ENCODE data around the gene ADIPOR2.
"Not testable (repeated sequence)": the region's sequence is repeated elsewhere in the genome, so short reads cannot be mapped to it uniquely, and the experiment has no call there.

The ADIPOR2 gene

DNA sequence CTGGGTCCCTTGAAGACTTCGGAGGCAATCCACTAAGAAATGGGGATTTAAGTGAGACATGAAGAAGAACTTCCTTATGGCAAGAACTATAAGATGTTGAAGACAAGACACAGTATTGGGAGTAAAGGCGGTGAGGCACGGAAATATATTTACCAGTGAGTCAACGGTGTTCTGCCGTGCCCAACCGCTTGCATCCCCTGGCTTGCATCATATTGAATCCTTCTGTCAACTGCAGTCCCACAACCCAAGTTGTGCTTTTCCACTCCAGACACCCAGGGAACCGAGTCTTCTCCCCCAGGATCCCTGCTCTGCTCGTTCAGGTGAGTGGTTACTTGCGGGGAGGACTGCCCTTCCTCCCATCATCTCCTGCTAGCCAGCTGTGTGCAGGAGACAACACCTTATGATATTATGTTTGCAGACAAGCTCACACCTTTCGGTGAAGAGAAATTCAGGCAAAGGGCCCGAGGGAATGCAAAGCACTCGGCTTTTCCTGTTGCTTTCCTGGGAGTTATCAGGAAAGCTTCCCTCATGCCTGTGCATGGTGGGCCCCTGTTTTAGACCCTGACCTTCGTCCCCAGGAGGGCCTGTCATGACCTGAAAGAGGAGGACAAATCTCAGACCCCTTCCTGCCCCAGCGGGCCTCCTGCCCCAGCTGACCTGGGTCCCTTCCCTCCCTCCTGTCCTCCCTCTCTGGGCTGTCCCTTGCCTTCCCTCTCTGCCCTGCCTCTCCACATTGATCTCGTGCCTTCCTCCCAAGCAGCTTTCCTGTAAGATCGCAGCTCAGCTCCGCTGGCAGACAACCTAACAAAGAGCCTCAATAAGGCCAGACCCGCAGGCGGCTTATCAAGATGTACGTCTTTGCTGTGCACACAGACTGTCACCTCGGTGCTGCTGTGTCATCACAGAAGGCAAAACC is 125.2 kb downstream of the ADIPOR2 start:
- no peak for DNase-seq

DNA sequence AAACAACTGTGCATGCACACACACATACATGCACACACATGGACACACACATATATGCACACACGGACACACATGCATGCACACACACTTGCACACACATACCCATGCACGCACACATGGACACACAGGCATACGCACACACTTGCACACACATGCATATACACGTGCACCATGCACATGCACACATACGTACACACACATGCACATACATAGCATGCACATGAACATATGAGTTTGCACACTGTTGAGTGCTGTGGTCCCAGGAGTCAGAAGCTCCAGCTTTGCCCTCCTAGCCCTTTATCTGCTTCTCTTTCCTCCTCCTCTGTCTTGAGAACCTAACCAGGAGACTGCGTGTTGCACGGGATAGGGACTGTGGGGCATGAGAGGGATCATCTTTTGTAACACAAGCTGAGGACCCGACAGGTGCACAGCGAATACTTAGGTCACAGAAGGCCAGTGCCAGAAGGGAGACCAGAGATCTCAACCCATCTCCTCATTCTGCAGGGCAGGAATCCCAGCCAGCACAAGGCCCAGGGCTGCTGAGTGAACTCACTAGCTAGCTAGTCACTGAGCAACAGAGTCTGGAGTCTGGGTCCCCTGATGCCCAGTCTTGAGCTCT is 126.0 kb downstream of the ADIPOR2 start:
- DNase-seq, result no peak

DNA sequence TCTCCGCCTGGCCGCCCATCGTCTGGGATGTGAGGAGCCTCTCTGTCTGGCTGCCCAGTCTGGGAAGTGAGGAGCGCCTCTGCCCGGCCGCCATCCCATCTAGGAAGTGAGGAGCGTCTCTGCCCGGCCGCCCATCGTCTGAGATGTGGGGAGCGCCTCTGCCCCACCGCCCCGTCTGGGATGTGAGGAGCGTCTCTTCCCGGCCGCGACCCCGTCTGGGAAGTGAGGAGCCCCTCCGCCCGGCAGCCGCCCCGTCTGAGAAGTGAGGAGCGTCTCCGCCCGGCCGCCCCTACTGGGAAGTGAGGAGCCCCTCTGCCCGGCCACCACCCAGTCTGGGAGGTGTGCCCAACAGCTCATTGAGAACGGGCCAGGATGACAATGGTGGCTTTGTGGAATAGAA is 127.1 kb downstream of the ADIPOR2 start:
- not testable (repeated sequence) for DNase-seq

DNA sequence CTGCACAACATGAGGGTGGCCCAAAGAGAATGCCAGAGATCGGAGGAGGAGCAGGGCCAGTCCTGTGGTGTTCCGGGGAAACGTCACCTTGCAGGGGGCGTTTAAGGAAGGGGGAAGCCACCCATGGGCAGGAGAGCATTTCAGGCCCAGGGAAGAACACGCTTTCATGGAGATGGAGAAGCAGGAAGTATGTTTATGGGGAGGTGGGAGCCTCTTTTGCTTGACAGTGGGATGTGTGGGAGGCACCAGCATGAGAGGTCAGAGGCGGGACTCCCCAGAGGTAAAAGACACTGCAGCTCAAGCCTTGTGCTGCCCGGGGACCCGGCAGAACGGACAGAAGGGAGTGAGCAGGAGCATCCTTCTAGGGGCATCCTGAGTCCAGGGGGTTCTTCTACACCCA is 128.2 kb downstream of the ADIPOR2 start:
- no peak for DNase-seq

DNA sequence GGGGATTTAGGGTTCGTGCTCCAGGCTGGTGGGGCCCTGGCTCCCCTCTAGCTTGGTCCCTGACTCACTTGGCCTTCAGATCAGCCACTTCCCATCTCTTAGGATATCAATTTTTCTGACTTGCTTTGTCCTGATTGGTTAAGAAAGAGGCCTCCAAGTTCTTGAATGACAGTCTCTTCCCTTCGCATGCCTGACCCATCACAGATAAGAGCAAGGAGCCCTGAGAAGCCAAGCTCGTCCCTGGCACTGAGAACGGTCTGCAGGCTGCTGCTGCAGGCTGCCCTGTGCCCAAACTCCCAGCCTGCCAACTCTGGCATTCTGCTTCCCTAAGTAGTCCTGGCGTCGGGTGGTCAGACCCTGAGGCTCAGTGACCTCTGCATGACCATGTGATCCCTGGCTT is 128.7 kb downstream of the ADIPOR2 start:
- no peak for DNase-seq

GRCh38 chr12:1820191-1820895 is 129.5 kb downstream of the ADIPOR2 start, which contains the start of gene LRTM2:
Gene LRTM2, plus strand, starts transcription at chr12:1820565. Its CDS starts 7,584 bp downstream, at chr12:1828149.
- no peak for DNase-seq

DNA sequence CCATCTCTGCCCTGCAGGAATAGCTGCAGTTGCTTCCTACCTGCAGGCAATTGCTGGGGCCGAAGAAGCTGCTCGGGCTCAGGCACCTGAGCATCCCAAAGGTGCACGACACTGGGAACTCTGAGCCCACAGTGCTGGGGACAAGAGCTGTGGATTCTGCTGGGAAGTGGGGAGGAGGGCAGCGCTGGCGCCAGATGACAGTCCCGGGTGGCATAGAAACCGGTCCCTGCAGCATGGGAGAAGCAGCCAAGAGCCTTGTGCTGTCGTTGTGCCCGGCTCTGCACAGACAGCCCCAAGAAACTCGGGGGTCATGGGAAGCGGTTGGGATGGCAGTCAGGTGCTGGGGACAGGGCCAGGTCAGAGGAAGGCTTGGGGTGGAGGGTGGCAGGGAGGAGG is 130.0 kb downstream of the ADIPOR2 start:
- no peak for DNase-seq

DNA sequence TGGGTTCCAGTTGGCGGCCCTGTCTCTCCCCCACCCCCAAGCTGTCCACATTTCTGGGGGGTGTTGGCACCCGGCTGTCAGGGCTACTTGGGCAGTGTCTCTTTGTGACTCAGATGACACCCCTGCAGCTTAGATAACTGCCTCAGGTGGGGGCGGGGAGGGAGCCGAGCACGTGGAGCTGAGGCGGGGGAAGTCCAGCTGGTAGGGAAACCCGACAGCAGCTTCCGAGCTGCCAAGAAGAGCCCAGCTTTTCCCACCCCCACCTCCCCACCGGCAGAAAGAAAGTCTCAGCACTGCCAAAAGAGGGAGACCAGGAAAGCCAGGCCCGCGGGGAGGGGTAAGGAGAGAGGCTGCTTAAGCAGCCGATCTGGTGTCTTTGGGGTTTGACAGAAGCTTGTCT is 130.9 kb downstream of the ADIPOR2 start:
- DNase-seq, result no peak

GRCh38 chr12:1822699-1823098 is 131.8 kb downstream of the ADIPOR2 start:
- DNase-seq, result no peak

DNA sequence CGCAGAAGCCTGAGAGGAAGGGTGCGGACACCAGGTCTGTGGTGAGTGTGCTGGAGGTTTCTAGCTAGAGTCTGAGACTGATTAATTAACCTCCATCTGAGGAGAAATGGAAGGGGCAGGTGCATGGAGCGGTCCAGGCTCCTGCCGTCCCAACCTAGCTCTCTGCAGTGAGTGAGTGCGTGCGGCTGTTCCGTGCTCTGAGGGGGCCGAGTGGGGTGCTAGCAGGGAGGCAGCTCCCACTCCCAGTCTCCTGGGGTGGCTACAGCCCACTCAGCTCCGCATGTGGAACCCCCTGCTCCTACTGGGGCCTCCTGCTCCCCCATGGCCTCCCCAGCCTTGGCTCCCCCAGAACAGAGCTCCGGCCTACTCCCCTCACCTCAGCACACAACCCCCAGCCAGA is 132.4 kb downstream of the ADIPOR2 start:
- DNase-seq, result no peak

DNA sequence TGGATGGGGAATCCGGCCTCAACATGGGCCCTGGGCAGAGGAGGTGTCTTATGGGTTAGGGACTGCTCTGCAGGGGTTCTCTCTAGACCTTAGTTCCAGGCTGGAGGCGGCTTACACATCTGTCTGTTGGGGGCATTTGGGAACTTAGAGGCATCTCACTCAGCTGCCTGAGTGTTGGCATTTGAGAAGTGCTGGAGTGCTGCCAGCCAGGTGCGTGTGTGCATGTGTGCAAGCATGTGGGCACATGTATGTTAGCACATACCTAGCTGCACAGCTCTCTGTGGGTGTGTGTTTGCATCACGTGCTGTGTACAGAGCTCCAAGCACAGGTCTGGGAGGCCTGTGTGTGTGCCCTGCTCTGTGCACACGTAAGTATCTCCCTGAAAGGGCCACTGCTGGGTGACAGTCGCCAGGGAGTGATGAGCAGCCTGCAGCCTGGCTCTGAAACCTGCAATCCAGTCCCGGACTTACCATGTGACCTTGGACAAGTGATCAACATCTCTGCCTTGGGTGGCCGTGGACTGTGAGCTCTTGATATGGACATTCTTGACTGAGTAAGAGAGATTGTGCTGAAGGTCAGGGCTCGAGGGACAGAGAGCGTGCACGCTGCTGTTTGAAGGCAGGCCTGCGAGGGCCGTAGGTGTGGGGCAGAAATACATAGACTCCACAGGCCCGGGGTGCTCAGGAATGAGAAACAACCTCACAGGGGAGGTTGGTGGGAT is 134.7 kb downstream of the ADIPOR2 start:
- DNase-seq, result no peak

- DNase-seq, result no peak
These were observed 135.5 kb downstream of the ADIPOR2 start for GRCh38 chr12:1826401-1826800.

DNA sequence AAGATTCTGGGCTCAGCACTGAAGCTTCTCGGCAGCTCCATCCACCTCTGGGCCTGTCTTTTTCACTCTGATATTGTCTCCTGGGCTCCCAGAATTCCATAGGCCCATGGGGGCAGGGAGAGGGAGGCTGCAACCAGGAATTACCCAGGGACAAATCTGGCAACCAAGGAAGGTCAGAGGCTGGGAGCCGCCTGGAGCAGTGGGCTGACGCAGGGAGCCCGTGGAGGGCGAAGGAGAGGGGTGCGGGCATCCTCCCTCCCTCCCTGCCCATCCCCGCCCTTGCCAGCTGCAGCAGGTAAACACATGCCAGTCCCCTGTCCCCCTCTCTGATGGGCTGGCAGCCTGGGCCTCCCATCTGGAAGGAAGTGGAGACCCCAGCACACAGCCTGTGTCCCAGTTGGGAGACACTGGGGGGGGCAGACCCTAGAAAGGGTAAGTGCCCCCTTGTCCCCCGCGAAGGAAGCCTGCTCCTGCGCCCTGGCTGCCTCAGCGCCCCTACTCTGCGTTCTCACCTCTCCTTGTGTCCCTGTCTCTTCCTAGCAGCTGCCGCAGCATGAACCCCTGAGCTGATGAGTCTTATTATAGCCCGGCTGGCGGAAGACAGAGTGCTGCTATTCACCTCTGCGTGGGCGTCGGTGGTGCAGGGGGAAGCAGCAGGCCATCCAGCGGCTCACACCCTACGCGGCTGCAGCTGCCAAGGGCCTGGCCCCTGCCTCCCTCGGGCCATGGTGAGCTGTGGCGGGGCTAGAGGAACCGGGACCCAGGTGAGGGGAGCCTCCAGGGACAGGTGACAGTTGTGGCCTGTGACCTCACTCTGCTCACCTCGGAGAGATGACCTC is 136.2 kb downstream of the ADIPOR2 start:
- DNase-seq, result no peak

- DNase-seq, result no peak
These were observed 137.2 kb downstream of the ADIPOR2 start for GRCh38 chr12:1827826-1828805.

DNA sequence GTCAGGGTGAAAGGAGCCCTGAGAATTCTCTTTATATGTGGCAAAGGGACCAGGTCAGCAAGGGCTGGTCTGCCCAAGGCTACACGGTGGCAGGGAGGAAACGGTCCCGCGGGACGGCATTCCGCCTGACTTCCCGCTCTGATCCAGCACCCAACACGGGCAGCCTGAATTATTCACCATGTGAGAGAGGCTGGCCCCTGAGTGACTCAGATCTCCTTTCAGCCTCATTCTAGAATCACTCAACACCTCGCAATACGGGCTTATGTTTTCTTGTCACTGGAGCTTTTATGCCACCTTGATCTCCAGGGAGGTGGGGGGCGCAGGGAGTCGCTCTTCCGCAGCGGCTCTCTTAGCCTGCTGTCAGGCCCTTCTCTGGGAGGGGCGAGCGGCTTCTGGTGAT is 138.0 kb downstream of the ADIPOR2 start:
- DNase-seq, result no peak

DNA sequence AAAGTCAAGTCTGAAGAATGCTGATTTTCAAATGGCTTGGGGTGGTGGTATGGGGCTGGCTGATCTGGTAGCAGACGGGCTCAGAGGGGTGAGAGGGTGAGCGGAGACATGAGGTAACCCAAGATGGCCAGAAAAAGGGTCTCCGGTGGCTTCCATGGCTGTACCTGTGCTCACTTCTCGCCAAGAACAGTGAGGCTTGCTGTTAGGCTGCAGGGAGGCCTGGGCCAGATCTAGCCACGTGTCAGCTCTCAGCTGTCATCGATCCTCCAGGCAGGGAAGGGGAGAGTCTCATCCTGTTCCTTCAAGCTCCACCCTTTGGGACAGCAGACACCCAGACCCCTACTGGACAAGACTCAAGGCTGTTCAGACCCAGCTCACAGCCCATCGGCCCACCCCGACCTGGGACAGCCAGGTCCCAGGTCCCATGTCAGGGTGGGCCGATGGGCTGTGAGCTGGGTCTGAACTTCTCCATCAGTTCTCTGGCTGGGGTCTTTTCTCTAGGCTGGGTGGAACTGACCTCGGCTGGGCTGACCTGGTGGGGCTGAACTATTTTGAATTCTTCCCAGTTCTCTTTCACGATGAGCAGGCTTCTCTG is 138.5 kb downstream of the ADIPOR2 start:
- DNase-seq, result no peak

DNA sequence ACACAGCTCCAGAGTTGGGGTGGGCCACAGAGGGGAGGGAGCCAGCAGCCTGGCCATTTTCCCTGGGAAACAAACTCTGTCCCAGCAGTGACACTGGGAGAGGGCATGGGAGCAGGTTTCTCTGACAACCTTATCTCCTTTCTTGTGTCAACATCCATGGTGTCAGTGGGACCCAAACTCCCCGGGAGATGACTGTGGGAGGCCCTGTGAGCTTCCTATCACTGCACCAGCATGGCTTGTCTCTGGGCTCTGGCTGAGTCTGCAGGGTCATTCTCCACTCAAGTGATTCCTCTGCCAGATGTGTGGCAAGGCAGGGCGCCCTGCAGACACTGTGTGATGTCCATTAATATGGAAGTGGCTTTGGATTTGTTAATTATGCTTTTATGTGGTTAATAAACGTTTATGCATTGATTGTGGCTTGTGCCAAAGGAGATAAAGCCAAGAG is 139.6 kb downstream of the ADIPOR2 start:
- no peak for DNase-seq

DNA sequence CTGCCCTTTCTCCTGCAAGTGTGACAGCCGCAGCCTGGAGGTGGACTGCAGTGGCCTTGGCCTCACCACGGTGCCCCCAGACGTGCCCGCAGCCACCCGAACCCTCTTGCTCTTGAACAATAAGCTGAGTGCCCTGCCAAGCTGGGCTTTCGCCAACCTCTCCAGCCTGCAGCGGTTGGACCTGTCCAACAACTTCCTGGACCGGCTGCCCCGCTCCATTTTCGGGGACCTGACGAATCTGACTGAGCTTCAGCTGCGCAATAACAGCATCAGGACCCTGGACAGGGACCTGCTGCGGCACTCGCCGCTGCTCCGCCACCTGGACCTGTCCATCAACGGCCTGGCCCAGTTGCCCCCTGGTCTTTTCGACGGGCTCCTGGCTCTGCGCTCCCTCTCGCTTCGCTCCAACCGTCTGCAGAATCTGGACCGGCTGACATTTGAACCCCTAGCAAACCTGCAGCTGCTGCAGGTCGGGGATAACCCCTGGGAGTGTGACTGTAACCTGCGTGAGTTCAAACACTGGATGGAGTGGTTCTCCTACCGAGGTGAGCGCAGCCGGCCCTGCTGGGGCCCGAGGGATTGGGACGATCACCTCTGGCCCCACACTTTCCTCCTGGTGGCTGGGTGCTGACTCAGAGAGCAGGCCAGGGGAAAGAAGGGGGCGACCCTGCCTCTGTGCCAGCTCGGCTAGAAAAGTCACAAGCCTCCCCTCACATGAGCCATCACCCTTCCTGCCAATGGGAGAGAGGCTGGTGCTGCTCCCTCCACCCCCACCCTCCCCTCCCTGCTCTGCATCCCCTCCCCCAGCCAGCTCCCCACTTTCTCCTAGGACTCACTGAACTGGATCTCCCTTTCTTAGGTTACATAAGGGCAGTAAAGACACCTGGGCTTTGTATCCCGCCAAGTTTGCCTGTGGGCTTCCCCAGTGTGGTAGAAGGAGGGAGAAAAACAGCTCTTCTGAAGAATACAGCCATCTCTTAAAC is 140.4 kb downstream of the ADIPOR2 start:
- DNase-seq, result no peak
